Stimulated activated naive B cell treated with anti-CD40 and anti-IgM and Interleukin-4, amounts not matched to agents 10 μg/mL and 1 μg/mL and 100 μg/mL, for 72 hours (primary cell): Measurements from ENCODE around the gene CFAP54.

Experiments used
- ATAC-seq, 2 donors: fragments of 150-1000 bp; cut with Tn5 transposase; replicated peaks; 2 replicates each; pipeline ENCODE4 v1.10.0; 2021; ENCODE audit warnings: moderate library complexity in 1 of 2
- DNase-seq: peaks from one replicate; pipeline ENCODE4 v3.0.0; 2021
- H3K27ac Mint-ChIP-seq: one replicate; pipeline ENCODE4 v1.8.0; 2022; ENCODE audit warnings: mild to moderate bottlenecking, mixed read lengths
- H3K27me3 Mint-ChIP-seq, 2 donors: one replicate each; pipeline ENCODE4 v1.8.0; 2022; ENCODE audit warnings: mixed read lengths in 2 of 2
- H3K36me3 Mint-ChIP-seq, 2 donors: one replicate each; pipeline ENCODE4 v1.8.0; 2022; ENCODE audit warnings: mixed read lengths in 2 of 2, mild to moderate bottlenecking in 1 of 2
- H3K4me1 Mint-ChIP-seq, 2 donors: one replicate each; pipeline ENCODE4 v1.8.0; 2022; ENCODE audit warnings: mixed read lengths in 2 of 2, mild to moderate bottlenecking in 1 of 2
- H3K4me3 Mint-ChIP-seq, 2 donors: one replicate each; pipeline ENCODE4 v1.8.0; 2022; ENCODE audit warnings: mild to moderate bottlenecking in 2 of 2, mixed read lengths in 2 of 2, moderate library complexity in 1 of 2
- H3K9me3 Mint-ChIP-seq, 2 donors: one replicate each; pipeline ENCODE4 v1.8.0; 2022; ENCODE audit warnings: mixed read lengths in 2 of 2, mild to moderate bottlenecking in 1 of 2

The CFAP54 gene

GRCh38 chr12:96882862-96883261 is 393.5 kb downstream of the CFAP54 start:
- H3K36me3 Mint-ChIP-seq: no peaks in the 10 kb centered on the region

GRCh38 chr12:96883571-96883970 is 394.2 kb downstream of the CFAP54 start:
- no peaks in the 10 kb centered on the region for H3K36me3 Mint-ChIP-seq
- no peaks in the 10 kb centered on the region for H3K9me3 Mint-ChIP-seq
- H3K27me3 Mint-ChIP-seq: peaks cover 1 to 11% of the 10 kb centered on the region in 2 donors
- H3K27ac Mint-ChIP-seq: no peak overlapping the region
- no peak for ATAC-seq
- H3K4me3 Mint-ChIP-seq: no peak overlapping the region
- DNase-seq: no peak
- no peaks in the 10 kb centered on the region for H3K4me1 Mint-ChIP-seq

More at GRCh38 chr12:96882862-96883261, 393.5 kb downstream of the CFAP54 start:
- Mint-ChIP-seq H3K4me3 (no peak overlapping the region), H3K27me3 (peaks cover 6 to 17% of the 10 kb centered on the region in 2 donors), H3K4me1 (no peaks in the 10 kb centered on the region), H3K9me3 (no peaks in the 10 kb centered on the region), H3K27ac (no peak overlapping the region)
- DNase-seq (no peak), ATAC-seq (no peak)

GRCh38 chr12:96886998-96887677 is 397.8 kb downstream of the CFAP54 start:
- peaks cover 12 to 20% of the 10 kb centered on the region in 2 donors for H3K27me3 Mint-ChIP-seq
- H3K9me3 Mint-ChIP-seq: no peaks in the 10 kb centered on the region
- H3K27ac Mint-ChIP-seq: no peak overlapping the region
- H3K4me3 Mint-ChIP-seq: no peak overlapping the region
- ATAC-seq (no peak), DNase-seq (no peak)
- no peaks in the 10 kb centered on the region for H3K36me3 Mint-ChIP-seq
- no peaks in the 10 kb centered on the region for H3K4me1 Mint-ChIP-seq

GRCh38 chr12:96889273-96889933 is 400.0 kb downstream of the CFAP54 start:
- Mint-ChIP-seq H3K4me1 (no peaks in the 10 kb centered on the region), H3K27ac (no peak overlapping the region), H3K27me3 (peaks cover 20 to 28% of the 10 kb centered on the region in 2 donors), H3K4me3 (no peak overlapping the region), H3K9me3 (no peaks in the 10 kb centered on the region), H3K36me3 (peaks cover 0 to 4% of the 10 kb centered on the region in 2 donors)
- ATAC-seq: no peak
- no peak for DNase-seq

GRCh38 chr12:96890331-96890730 is 401.0 kb downstream of the CFAP54 start:
- Mint-ChIP-seq H3K9me3 (no peaks in the 10 kb centered on the region), H3K36me3 (peaks cover 0 to 4% of the 10 kb centered on the region in 2 donors), H3K4me1 (no peaks in the 10 kb centered on the region), H3K27me3 (peaks cover 20 to 28% of the 10 kb centered on the region in 2 donors), H3K27ac (no peak overlapping the region), H3K4me3 (no peak overlapping the region)
- DNase-seq (no peak), ATAC-seq (no peak)

GRCh38 chr12:96892104-96892503 is 402.7 kb downstream of the CFAP54 start:
- Mint-ChIP-seq H3K27me3 (peaks cover 17 to 20% of the 10 kb centered on the region in 2 donors), H3K4me1 (no peaks in the 10 kb centered on the region), H3K4me3 (no peak overlapping the region), H3K9me3 (no peaks in the 10 kb centered on the region), H3K27ac (no peak overlapping the region), H3K36me3 (peaks cover 0 to 4% of the 10 kb centered on the region in 2 donors)
- no peak for ATAC-seq
- DNase-seq: no peak

GRCh38 chr12:96897421-96897820 is 408.0 kb downstream of the CFAP54 start:
- Mint-ChIP-seq H3K4me3 (no peak overlapping the region), H3K9me3 (no peaks in the 10 kb centered on the region), H3K36me3 (peaks cover 0 to 4% of the 10 kb centered on the region in 2 donors), H3K27me3 (peaks cover 6% of the 10 kb centered on the region in 2 donors), H3K4me1 (no peaks in the 10 kb centered on the region), H3K27ac (no peak overlapping the region)
- no peak for DNase-seq
- no peak for ATAC-seq

- ATAC-seq (no peak), DNase-seq (no peak)
- Mint-ChIP-seq H3K4me1 (peaks cover 2 to 3% of the 10 kb centered on the region in 2 donors), H3K27me3 (no peaks in the 10 kb centered on the region), H3K9me3 (no peaks in the 10 kb centered on the region), H3K27ac (no peak overlapping the region), H3K4me3 (no peak overlapping the region), H3K36me3 (no peaks in the 10 kb centered on the region)
These were observed 411.8 kb downstream of the CFAP54 start for GRCh38 chr12:96901175-96901574.

GRCh38 chr12:96902076-96902475 is 412.7 kb downstream of the CFAP54 start:
- Mint-ChIP-seq H3K4me1 (peaks cover 3 to 8% of the 10 kb centered on the region in 2 donors), H3K9me3 (no peaks in the 10 kb centered on the region), H3K27me3 (no peaks in the 10 kb centered on the region), H3K36me3 (no peaks in the 10 kb centered on the region), H3K4me3 (no peak overlapping the region), H3K27ac (no peak overlapping the region)
- ATAC-seq (no peak), DNase-seq (no peak)

GRCh38 chr12:96906498-96906848 is 417.1 kb downstream of the CFAP54 start:
- Mint-ChIP-seq H3K4me1 (peaks cover 20 to 39% of the 10 kb centered on the region in 2 donors), H3K9me3 (no peaks in the 10 kb centered on the region), H3K27ac (peak overlapping the region; percentile 98), H3K36me3 (peaks cover 2 to 9% of the 10 kb centered on the region in 2 donors), H3K27me3 (no peaks in the 10 kb centered on the region), H3K4me3 (peak overlapping the region; percentile 91 to 93)
- DNase-seq (no peak), ATAC-seq (no peak)

- peak within 1 kb of the TSS; percentile 98 for H3K27ac Mint-ChIP-seq
- peaks cover 21 to 41% of the 10 kb centered on the region in 2 donors for H3K4me1 Mint-ChIP-seq
- peaks cover 3 to 9% of the 10 kb centered on the region in 2 donors for H3K36me3 Mint-ChIP-seq
- H3K27me3 Mint-ChIP-seq: no peaks in the 10 kb centered on the region
- peak within 1 kb of the TSS; percentile 91 to 93 for H3K4me3 Mint-ChIP-seq
- DNase-seq (peak; percentile 81), ATAC-seq (peak; percentile 94 to 95)
- no peaks in the 10 kb centered on the region for H3K9me3 Mint-ChIP-seq
These were observed 417.7 kb downstream of the CFAP54 start, which contains the start of gene NEDD1 for GRCh38 chr12:96906849-96907670. NEDD1 (plus strand) TSS chr12:96907257; CDS start chr12:96909760, 2,503 bp downstream.

GRCh38 chr12:96907671-96908422 is 418.5 kb downstream of the CFAP54 start:
- peaks cover 21 to 41% of the 10 kb centered on the region in 2 donors for H3K4me1 Mint-ChIP-seq
- H3K4me3 Mint-ChIP-seq: peak overlapping the region; percentile 91 to 93
- no peak for DNase-seq
- no peaks in the 10 kb centered on the region for H3K27me3 Mint-ChIP-seq
- H3K36me3 Mint-ChIP-seq: peaks cover 3 to 9% of the 10 kb centered on the region in 2 donors
- H3K9me3 Mint-ChIP-seq: no peaks in the 10 kb centered on the region
- H3K27ac Mint-ChIP-seq: peak overlapping the region; percentile 98
- peak; percentile 40 to 41 for ATAC-seq

GRCh38 chr12:96908423-96908675 is 419.0 kb downstream of the CFAP54 start:
- H3K9me3 Mint-ChIP-seq: no peaks in the 10 kb centered on the region
- no peak overlapping the region for H3K27ac Mint-ChIP-seq
- peak overlapping the region; percentile 91 to 93 for H3K4me3 Mint-ChIP-seq

GRCh38 chr12:96912261-96912660 is 422.9 kb downstream of the CFAP54 start:
- Mint-ChIP-seq H3K27ac (no peak overlapping the region), H3K9me3 (peaks cover 0 to 2% of the 10 kb centered on the region in 2 donors), H3K36me3 (peaks cover 15 to 29% of the 10 kb centered on the region in 2 donors), H3K4me3 (no peak overlapping the region), H3K27me3 (no peaks in the 10 kb centered on the region), H3K4me1 (peaks cover 23 to 40% of the 10 kb centered on the region in 2 donors)
- no peak for ATAC-seq
- no peak for DNase-seq

More at GRCh38 chr12:96908423-96908675, 419.0 kb downstream of the CFAP54 start:
- ATAC-seq (no peak), DNase-seq (no peak)
- Mint-ChIP-seq H3K36me3 (peaks cover 5 to 13% of the 10 kb centered on the region in 2 donors), H3K27me3 (no peaks in the 10 kb centered on the region), H3K4me1 (peaks cover 21 to 41% of the 10 kb centered on the region in 2 donors)
